Thyroid gland (tissue), 4 donors: ENCODE measurements around the gene CAMTA1.

Experiments
- POLR2A ChIP-seq, 2 donors: fragments of 450-650 bp; IDR thresholded peaks; one replicate each; pipeline ENCODE4 v1.6.1; 2017; ENCODE audit warnings: antibody characterized with exemption in 2 of 2, mild to moderate bottlenecking in 2 of 2, moderate library complexity in 1 of 2
- TF ChIP-seq, protein P1 (sequence below), 6 experiments: fragments of 200-600 bp in 3 of 6; fragments of 450-650 bp in 3 of 6; sonication (generic) in 3 of 6; IDR thresholded peaks; one replicate each; pipeline ENCODE4 v1.5.1; 2016 to 2019; ENCODE audit warnings: antibody characterized with exemption in 6 of 6, mild to moderate bottlenecking in 2 of 6, inconsistent platforms in 1 of 6, moderate library complexity in 1 of 6

DNA sequence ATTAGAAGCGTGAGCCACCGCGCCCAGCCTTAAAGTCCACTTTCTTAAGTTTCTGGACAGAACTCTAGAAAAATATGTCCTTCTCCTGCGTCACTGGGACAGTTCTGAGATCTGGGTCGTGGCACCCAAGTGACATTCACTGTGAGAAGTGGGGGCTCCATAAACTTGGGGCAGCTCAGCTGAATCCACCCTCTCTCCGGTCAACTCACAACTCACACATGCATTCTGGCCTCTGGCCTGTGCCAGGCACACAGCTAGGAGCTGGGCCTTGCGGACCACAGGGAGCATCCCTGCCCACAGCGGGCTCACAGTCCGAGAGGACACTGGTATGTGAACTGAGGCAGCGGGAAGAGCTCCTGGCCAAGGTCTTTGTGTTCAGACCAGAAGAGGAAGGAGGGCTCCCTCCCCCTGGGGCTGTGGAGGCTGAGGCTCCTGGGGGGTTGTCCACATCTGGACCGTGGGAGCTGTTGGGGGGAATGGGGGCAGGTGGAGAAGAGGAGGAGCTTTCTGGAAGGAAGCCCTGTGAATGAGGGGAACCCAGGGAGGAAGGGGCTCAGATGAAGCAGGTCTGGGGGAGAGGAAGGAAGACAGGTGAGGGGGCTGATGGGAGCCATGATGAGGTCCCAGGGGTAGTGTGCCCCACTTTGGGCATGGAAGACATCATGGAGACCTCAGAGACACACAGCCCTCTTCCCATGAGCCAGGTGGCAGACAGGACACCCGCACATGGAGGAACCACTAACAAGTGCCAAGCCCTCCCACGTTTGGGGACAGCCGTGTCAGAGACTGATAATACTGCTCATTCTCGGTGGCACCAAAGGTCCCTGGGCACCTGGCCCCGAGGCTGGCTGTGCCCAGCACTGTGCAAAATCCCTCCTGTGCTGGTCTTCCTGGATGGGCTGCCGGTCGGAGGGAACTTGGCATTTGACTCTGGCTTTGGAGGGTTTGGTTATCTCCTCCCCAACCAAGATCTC, 794.9 kb downstream of the CAMTA1 start:
- no peak for TF ChIP-seq POLR2A (IDR thresholded peaks at IDR 0.05)
- TF ChIP-seq, protein P1, sequence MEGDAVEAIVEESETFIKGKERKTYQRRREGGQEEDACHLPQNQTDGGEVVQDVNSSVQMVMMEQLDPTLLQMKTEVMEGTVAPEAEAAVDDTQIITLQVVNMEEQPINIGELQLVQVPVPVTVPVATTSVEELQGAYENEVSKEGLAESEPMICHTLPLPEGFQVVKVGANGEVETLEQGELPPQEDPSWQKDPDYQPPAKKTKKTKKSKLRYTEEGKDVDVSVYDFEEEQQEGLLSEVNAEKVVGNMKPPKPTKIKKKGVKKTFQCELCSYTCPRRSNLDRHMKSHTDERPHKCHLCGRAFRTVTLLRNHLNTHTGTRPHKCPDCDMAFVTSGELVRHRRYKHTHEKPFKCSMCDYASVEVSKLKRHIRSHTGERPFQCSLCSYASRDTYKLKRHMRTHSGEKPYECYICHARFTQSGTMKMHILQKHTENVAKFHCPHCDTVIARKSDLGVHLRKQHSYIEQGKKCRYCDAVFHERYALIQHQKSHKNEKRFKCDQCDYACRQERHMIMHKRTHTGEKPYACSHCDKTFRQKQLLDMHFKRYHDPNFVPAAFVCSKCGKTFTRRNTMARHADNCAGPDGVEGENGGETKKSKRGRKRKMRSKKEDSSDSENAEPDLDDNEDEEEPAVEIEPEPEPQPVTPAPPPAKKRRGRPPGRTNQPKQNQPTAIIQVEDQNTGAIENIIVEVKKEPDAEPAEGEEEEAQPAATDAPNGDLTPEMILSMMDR (IDR thresholded peaks at IDR 0.05), result no peak
